Measurements from ENCODE around the gene MYO1F.

- TF ChIP-seq CTCF (IDR thresholded peaks at IDR 0.05) (no peak), POLR2A (IDR thresholded peaks at IDR 0.05) (no peak)
These were observed 9.6 kb downstream of the MYO1F start for GRCh38 chr19:8567522-8568172.

Data from lower leg skin (tissue), 3 donors.